Measurements from ENCODE around the gene COL5A1.

The COL5A1 gene

GRCh38 chr9:134826336-134827285 lies 185.0 kb downstream of the COL5A1 start:
- no peak for DNase-seq

- no peak for DNase-seq
Measured at GRCh38 chr9:134827559-134827958, 186.0 kb downstream of the COL5A1 start.

- no peak for DNase-seq
Measured at GRCh38 chr9:134827993-134828392, 186.4 kb downstream of the COL5A1 start.

- no peak for DNase-seq
Measured at GRCh38 chr9:134828892-134829291, 187.3 kb downstream of the COL5A1 start.

GRCh38 chr9:134829356-134829937 lies 187.8 kb downstream of the COL5A1 start:
- DNase-seq, result no peak

GRCh38 chr9:134830126-134830525 lies 188.5 kb downstream of the COL5A1 start:
- no peak for DNase-seq

GRCh38 chr9:134830926-134831720 lies 189.5 kb downstream of the COL5A1 start:
- no peak for DNase-seq

- no peak for DNase-seq
Measured at GRCh38 chr9:134832471-134832870, 190.9 kb downstream of the COL5A1 start.

GRCh38 chr9:134833294-134833880 lies 191.8 kb downstream of the COL5A1 start:
- DNase-seq, result no peak

- DNase-seq, result no peak
Measured at GRCh38 chr9:134834217-134834956, 192.8 kb downstream of the COL5A1 start.

- DNase-seq, result no peak
Measured at GRCh38 chr9:134834957-134835419, 193.4 kb downstream of the COL5A1 start.

- no peak for DNase-seq
Measured at GRCh38 chr9:134835448-134835847, 193.8 kb downstream of the COL5A1 start.

GRCh38 chr9:134835987-134836386 lies 194.4 kb downstream of the COL5A1 start:
- DNase-seq, result no peak

- DNase-seq, result no peak
Measured at GRCh38 chr9:134836406-134836970, 194.9 kb downstream of the COL5A1 start.

GRCh38 chr9:134837529-134837928 lies 195.9 kb downstream of the COL5A1 start:
- DNase-seq, result no peak

GRCh38 chr9:134838651-134839454 lies 197.2 kb downstream of the COL5A1 start:
- no peak for DNase-seq

GRCh38 chr9:134839455-134840125 lies 198.0 kb downstream of the COL5A1 start:
- DNase-seq, result no peak

- DNase-seq, result no peak
Measured at GRCh38 chr9:134840511-134840910, 198.9 kb downstream of the COL5A1 start.

- no peak for DNase-seq
Measured at GRCh38 chr9:134841180-134841904, 199.7 kb downstream of the COL5A1 start.

GRCh38 chr9:134842321-134842720 lies 200.7 kb downstream of the COL5A1 start:
- no peak for DNase-seq

Measured in CD4-positive, alpha-beta T cell treated with Interferon alpha-2 for 1 hour (primary cell).